Inferior parietal cortex (tissue), 1 donor: Measurements from ENCODE around the gene TEAD1.
A peak's percentile ranks its signal among the peaks of the same experiment; 100 is the strongest.
"Not testable (repeated sequence)": the region's sequence is repeated elsewhere in the genome, so short reads cannot be mapped to it uniquely, and the experiment has no call there.

Experiments used
- DNase-seq: peaks from one replicate; pipeline ENCODE4 v3.0.0-alpha.2; 2016; ENCODE audit errors: extremely low spot score

TEAD1 gene

GRCh38 chr11:12862696-12863469 is 188.7 kb downstream of the TEAD1 start:
- no peak for DNase-seq

GRCh38 chr11:12863605-12864121 is 189.4 kb downstream of the TEAD1 start:
- DNase-seq: no peak

- no peak for DNase-seq
These were observed 190.3 kb downstream of the TEAD1 start for GRCh38 chr11:12864316-12865156.

GRCh38 chr11:12865863-12866595 is 191.8 kb downstream of the TEAD1 start:
- no peak for DNase-seq

GRCh38 chr11:12867531-12867930 is 193.3 kb downstream of the TEAD1 start:
- no peak for DNase-seq

- DNase-seq: no peak
These were observed 194.3 kb downstream of the TEAD1 start for GRCh38 chr11:12868315-12869073.

GRCh38 chr11:12871241-12871640 is 197.0 kb downstream of the TEAD1 start:
- no peak for DNase-seq

- DNase-seq: no peak
These were observed 197.6 kb downstream of the TEAD1 start for GRCh38 chr11:12871788-12872321.

- DNase-seq: no peak
These were observed 202.1 kb downstream of the TEAD1 start for GRCh38 chr11:12876340-12876739.

- DNase-seq: no peak
These were observed 202.8 kb downstream of the TEAD1 start for GRCh38 chr11:12876988-12877387.

GRCh38 chr11:12877508-12877907 is 203.3 kb downstream of the TEAD1 start:
- DNase-seq: not testable (repeated sequence)

- no peak for DNase-seq
These were observed 206.1 kb downstream of the TEAD1 start for GRCh38 chr11:12880327-12880726.

GRCh38 chr11:12882670-12883069 is 208.4 kb downstream of the TEAD1 start:
- no peak for DNase-seq

- DNase-seq: no peak
These were observed 210.6 kb downstream of the TEAD1 start for GRCh38 chr11:12884751-12885318.

GRCh38 chr11:12885717-12886239 is 211.6 kb downstream of the TEAD1 start:
- no peak for DNase-seq

- no peak for DNase-seq
These were observed 212.3 kb downstream of the TEAD1 start for GRCh38 chr11:12886508-12886907.

- DNase-seq: peak; percentile 85
These were observed 214.4 kb downstream of the TEAD1 start for GRCh38 chr11:12888525-12889158.

- DNase-seq: no peak
These were observed 215.0 kb downstream of the TEAD1 start for GRCh38 chr11:12889243-12889642.

- no peak for DNase-seq
These were observed 216.3 kb downstream of the TEAD1 start for GRCh38 chr11:12890476-12890875.
